Spleen (tissue), 11 donors: ENCODE measurements around the gene PAPLN. TPM values are rescaled to one million over a fixed set of nuclear protein-coding genes. Genes with fewer than 3 reads are reported as not detected.
A peak's percentile ranks its signal among the peaks of the same experiment; 100 is the strongest.

Experiments
- DNase-seq: peaks from one replicate; pipeline ENCODE4 v3.0.0-alpha.2; 2020
- H3K27ac ChIP-seq, 8 donors: fragments of 200-600 bp; sonication (generic) in 7 of 8; 1 replicate in 4 of 8; 2 replicates in 4 of 8; pipeline versions ENCODE4 v1.5.0 to v1.8.0; 2016 to 2021; ENCODE audit warnings: inconsistent platforms in 4 of 8, mild to moderate bottlenecking in 4 of 8, moderate library complexity in 1 of 8
- H3K27me3 ChIP-seq, 7 donors: fragments of 200-600 bp; sonication (generic) in 6 of 7; replicated peaks in 1 of 7; 1 replicate in 4 of 7; 2 replicates in 3 of 7; pipeline versions ENCODE4 v1.5.0 to v1.8.0; 2016 to 2021; ENCODE audit warnings: inconsistent platforms in 3 of 7, mild to moderate bottlenecking in 1 of 7
- H3K36me3 ChIP-seq, 6 donors: fragments of 200-600 bp; sonication (generic) in 5 of 6; 1 replicate in 4 of 6; 2 replicates in 2 of 6; pipeline versions ENCODE4 v1.5.0 to v1.8.0; 2016 to 2021; ENCODE audit warnings: inconsistent platforms in 2 of 6
- H3K4me1 ChIP-seq, 6 donors: fragments of 200-600 bp; sonication (generic) in 5 of 6; 1 replicate in 3 of 6; 2 replicates in 3 of 6; pipeline versions ENCODE4 v1.5.0 to v1.8.0; 2016 to 2021; ENCODE audit warnings: inconsistent platforms in 3 of 6
- H3K4me3 ChIP-seq, 8 donors: fragments of 200-600 bp; sonication (generic) in 7 of 8; 1 replicate in 4 of 8; 2 replicates in 4 of 8; pipeline versions ENCODE4 v1.5.0 to v1.8.0; 2016 to 2021; ENCODE audit warnings: inconsistent platforms in 4 of 8, mild to moderate bottlenecking in 4 of 8, moderate library complexity in 2 of 8
- H3K9me3 ChIP-seq, 8 donors: fragments of 200-600 bp; sonication (generic) in 7 of 8; 1 replicate in 4 of 8; 2 replicates in 4 of 8; pipeline versions ENCODE4 v1.5.0 to v1.8.0; 2016 to 2021; ENCODE audit warnings: inconsistent platforms in 4 of 8
- CTCF ChIP-seq, 11 experiments: fragments of 200-600 bp in 7 of 11; fragments of 450-650 bp in 4 of 11; sonication (generic) in 4 of 11; IDR thresholded peaks in 8 of 11; conservative IDR thresholded peaks in 3 of 11; 1 replicate in 7 of 11; 2 replicates in 4 of 11; pipeline versions ENCODE4 v1.4.0 to v1.8.0; 2016 to 2021; ENCODE audit warnings: antibody characterized with exemption in 11 of 11, inconsistent platforms in 4 of 11, mild to moderate bottlenecking in 1 of 11
- POLR2A ChIP-seq, 3 donors: fragments of 450-650 bp; IDR thresholded peaks; one replicate each; pipeline ENCODE4 v1.5.1; 2017; ENCODE audit warnings: antibody characterized with exemption in 3 of 3, mild to moderate bottlenecking in 1 of 3
- POLR2AphosphoS5 ChIP-seq, 3 donors: sonication (generic); formaldehyde crosslinking; IDR thresholded peaks; one replicate each; pipeline ENCODE4 v1.5.1; 2017; ENCODE audit warnings: antibody characterized with exemption in 3 of 3
- WGBS, 5 donors: extraction: QIAGEN DNeasy Blood & Tissue Kit in 3 of 5; methylation state at CpG; one replicate each; pipeline versions ENCODE4 v1.1.5 to v1.1.7; 2013 to 2018; 5-methylcytosine and 5-hydroxymethylcytosine counted together
- intact Hi-C: fragments of 100-400 bp; cut with DNase I; formaldehyde crosslinking; loops from one replicate; pipeline ENCODE4 v1.15.0; 2023; ENCODE audit warnings: low total_unique reads
- polyA plus RNA-seq, 3 donors: library from polyadenylated mRNA; stranded (reverse); fragments of 200-250 nt; gene quantifications; one replicate each; pipeline ENCODE4 v1.2.1, GENCODE V29; 2013
- total RNA-seq, 7 donors: library from RNA; depleted of rRNA in 3 of 7; stranded (reverse); fragments of >200 nt in 3 of 7; fragmentation: NEBNext Ultra II Directional in 4 of 7; extraction: Animal tissue kit (Norgen Biotek cat#: 25700) in 4 of 7; gene quantifications; one replicate each; pipeline versions ENCODE4 v1.1.0 to v1.2.1, GENCODE V29; 2016 to 2021
- donor health status: healthy with polysubstance abuse.
- donor health status: DM: no; HTN: no; CAD: no; lungs with moderate emphysema.
- donor health status: DM: no; HTN: no; CAD: no.
- donor health status: Bipolar disorder and iron deficiency.
- donor health status: healthy.
- donor health status: DM: no; HTN: no; CAD: no.
- donor health status: DM: yes; HTN: yes; CAD: no.

PAPLN gene
- total and polyA plus RNA-seq, 10 donors = 20.3 to 57.2 (median 42.0) TPM

GRCh38 chr14:73277376-73277775 lies 40.1 kb downstream of the PAPLN start:
- no peak overlapping the region for H3K27ac ChIP-seq
- no peaks in the 10 kb centered on the region for H3K9me3 ChIP-seq
- peaks cover 5 to 100% (median 80%) of the 10 kb centered on the region in 6 donors for H3K36me3 ChIP-seq
- H3K4me3 ChIP-seq = no peak overlapping the region
- DNase-seq = no peak
- TF ChIP-seq POLR2A (IDR thresholded peaks at IDR 0.05) (no peak), POLR2AphosphoS5 (IDR thresholded peaks at IDR 0.05) (no peak)
- 88 to 100% (median 94%) methylated on average over 2 of the region's 2 CpGs for whole genome bisulfite sequencing, 5 donors
- H3K27me3 ChIP-seq = no peaks in the 10 kb centered on the region
- intact Hi-C loops = no loop called here
- H3K4me1 ChIP-seq = no peaks in the 10 kb centered on the region

GRCh38 chr14:73280903-73281302 lies 43.6 kb downstream of the PAPLN start:
- H3K4me1 ChIP-seq = no peaks in the 10 kb centered on the region
- H3K9me3 ChIP-seq = no peaks in the 10 kb centered on the region
- intact Hi-C loops = no loop called here
- no peak for TF ChIP-seq CTCF (IDR thresholded peaks at IDR 0.05 in 8 of 11, conservative IDR thresholded peaks at IDR 0.05 in 3 of 11)
- no peak for TF ChIP-seq POLR2AphosphoS5 (IDR thresholded peaks at IDR 0.05)
- TF ChIP-seq POLR2A (IDR thresholded peaks at IDR 0.05) = no peak
- DNase-seq = no peak
- H3K36me3 ChIP-seq = peaks cover 8 to 100% (median 87%) of the 10 kb centered on the region in 6 donors
- no peak overlapping the region for H3K27ac ChIP-seq
- no peak overlapping the region for H3K4me3 ChIP-seq
- H3K27me3 ChIP-seq = no peaks in the 10 kb centered on the region
- 93 to 98% (median 97%) methylated on average over 5 of the region's 5 CpGs for WGBS, 5 donors

- Histone ChIP-seq H3K9me3 (no peaks in the 10 kb centered on the region), H3K4me1 (no peaks in the 10 kb centered on the region), H3K27ac (no peak overlapping the region), H3K4me3 (no peak overlapping the region), H3K27me3 (no peaks in the 10 kb centered on the region), H3K36me3 (peaks cover 3 to 100% (median 75%) of the 10 kb centered on the region in 6 donors)
- WGBS, 5 donors = 78 to 82% (median 81%) methylated on average over 12 of the region's 12 CpGs
- no peak for DNase-seq
- TF ChIP-seq CTCF (IDR thresholded peaks at IDR 0.05 in 8 of 11, conservative IDR thresholded peaks at IDR 0.05 in 3 of 11) (peak in 1 of 11 experiments; percentile 5), POLR2A (IDR thresholded peaks at IDR 0.05) (no peak), POLR2AphosphoS5 (IDR thresholded peaks at IDR 0.05) (no peak)
- intact Hi-C loops = no loop called here
These were observed 46.5 kb downstream of the PAPLN start for GRCh38 chr14:73283608-73284379.

- intact Hi-C loops = no loop called here
- peaks cover 0 to 11% (median 0%) of the 10 kb centered on the region in 6 donors for H3K4me1 ChIP-seq
- no peak for TF ChIP-seq CTCF (IDR thresholded peaks at IDR 0.05 in 8 of 11, conservative IDR thresholded peaks at IDR 0.05 in 3 of 11)
- no peak for TF ChIP-seq POLR2AphosphoS5 (IDR thresholded peaks at IDR 0.05)
- TF ChIP-seq POLR2A (IDR thresholded peaks at IDR 0.05) = no peak
- WGBS, 5 donors = 90 to 100% (median 96%) methylated on average over 1 of the region's 1 CpG
- no peaks in the 10 kb centered on the region for H3K27me3 ChIP-seq
- H3K27ac ChIP-seq = no peak overlapping the region
- H3K9me3 ChIP-seq = no peaks in the 10 kb centered on the region
- no peak for DNase-seq
- H3K4me3 ChIP-seq = no peak overlapping the region
- H3K36me3 ChIP-seq = peaks cover 3 to 100% (median 63%) of the 10 kb centered on the region in 6 donors
These were observed 48.7 kb downstream of the PAPLN start for GRCh38 chr14:73285979-73286378.
